Stimulated activated CD4-positive, alpha-beta T cell treated with anti-CD3 and anti-CD28 coated beads, Interleukin-2, amount 100 ng/mL, for 48 hours (primary cell): Measurements from ENCODE around the gene SBK3.
"Not testable (repeated sequence)": the region's sequence is repeated elsewhere in the genome, so short reads cannot be mapped to it uniquely, and the experiment has no call there.

ENCODE experiments used
- DNase-seq, 2 donors: peaks; one replicate each; pipeline ENCODE4 v3.0.0-alpha.2; 2020

SBK3 gene

DNA sequence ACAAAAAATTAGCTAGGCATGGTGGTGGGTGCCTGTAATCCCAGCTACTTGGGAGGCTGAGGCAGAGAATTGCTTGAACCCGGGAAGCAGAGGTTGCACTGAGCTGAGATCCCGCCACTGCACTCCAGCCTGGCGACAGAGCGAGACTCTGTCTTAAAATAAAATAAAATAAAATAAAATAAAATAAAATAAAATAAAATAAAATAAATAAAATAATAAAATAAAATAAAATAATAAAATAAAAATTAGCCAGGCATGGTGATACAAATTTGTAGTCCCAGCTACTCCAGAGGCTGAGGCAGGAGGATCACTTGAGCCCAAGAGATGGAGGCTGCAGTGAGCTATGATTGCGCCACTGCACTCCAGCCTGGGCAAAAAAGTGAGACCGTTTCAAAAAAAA, 28.6 kb upstream of the SBK3 start:
- not testable (repeated sequence) for DNase-seq

DNA sequence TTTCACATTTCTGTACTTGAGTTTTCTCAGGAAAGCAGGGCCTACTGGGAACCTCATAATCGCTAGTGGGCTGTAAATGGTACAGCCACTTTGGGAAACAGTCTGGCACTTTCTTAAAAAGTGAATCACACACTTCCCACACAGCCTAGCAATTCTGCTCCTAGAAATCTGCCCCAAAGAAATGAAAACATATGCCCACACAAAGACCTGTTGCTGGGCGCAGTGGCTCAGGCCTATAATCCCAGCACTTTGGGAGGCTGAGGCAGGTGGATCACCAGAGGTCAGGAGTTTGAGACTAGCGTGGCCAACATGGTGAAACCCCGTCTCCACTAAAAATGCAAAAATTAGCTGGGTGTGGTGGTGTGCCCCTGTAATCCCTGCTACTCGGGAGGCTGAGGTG, 24.1 kb upstream of the SBK3 start:
- DNase-seq, result not testable (repeated sequence)

DNA sequence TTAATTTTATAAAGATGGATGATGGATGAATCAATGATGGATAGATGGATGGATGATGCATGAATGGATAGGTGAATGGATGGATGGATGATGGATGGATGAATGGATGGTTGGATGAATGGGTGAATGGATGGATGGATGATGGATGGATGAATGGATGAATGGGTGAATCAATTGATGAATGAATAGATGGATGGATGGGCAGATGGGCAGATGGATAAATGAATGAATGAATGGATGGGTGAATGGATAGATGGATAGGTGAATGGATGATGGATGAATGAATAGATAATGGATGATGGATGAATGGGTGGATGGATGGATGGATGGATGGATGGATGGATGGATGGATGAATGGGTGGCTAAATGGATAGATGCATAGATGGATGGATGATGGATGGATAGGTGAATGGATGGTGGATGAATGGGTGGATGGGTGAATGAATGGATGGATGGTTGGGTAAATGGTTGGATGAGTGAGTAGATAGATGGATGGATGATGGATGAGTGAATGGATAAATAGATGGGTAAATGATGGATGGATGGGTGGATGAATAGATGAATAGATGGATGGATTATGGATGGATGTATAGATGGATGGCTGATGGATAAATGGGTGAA, 22.5 kb upstream of the SBK3 start:
- no peak for DNase-seq

DNA sequence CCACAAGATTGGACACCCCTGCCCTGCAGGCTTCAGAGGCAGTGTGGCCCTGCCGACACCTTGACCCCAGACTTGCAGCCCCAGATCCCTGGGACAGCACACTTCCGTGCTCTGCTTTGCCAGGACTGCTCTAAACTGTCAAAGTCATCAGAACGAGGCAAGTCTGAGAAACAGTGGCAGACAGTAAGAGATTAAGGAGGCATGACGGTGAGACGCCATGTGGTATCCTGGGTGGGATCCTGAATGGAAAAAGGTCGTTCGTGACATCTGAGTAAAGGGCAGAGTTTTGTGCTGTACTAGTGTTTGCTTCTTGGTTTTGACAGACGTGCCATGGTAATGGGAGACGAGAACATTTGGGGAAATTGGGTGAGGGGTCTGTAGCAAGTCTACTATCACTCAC, 21.5 kb upstream of the SBK3 start:
- DNase-seq, result no peak

DNA sequence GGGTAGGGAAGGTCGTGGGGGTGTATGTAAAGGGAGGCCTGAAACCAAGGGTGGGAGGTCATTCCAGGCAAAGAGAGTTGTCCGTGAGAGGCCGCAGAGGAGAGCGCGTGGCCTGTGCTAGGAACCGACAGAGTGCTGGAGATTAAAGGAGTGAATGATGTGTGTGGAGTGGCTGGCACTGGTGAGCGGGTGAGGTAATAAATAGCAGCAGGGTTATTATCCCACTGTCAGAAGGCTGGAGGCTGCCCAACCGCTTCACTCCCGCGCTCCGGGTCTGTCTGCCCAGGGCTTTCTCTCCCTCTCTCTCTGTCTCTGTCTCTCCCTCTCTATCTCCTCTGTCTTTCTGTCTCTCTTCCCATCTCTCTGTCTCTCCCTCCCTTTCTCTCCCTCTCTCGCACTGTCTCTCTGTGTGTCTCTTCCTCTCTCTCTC, 17.9 kb upstream of the SBK3 start:
- DNase-seq, result no peak

DNA sequence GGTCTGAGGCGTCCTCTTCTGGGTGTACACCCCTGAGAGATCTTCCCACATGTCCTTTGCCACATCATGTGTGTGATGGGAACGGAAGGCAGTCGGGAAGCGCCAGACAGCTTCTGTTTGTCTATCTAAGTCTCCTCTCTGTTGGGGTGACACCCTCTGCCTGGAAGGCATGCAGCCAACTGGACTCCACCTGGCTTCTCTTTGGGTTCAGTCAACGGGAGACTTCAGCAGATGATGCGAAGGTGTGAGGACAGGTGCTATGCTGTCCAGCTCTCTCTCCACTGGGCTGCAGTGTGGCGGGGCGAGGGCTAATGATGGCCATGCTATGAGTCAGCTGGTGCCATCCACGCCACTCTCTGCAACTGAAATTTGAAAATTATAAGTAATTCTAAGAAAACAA, 14.3 kb upstream of the SBK3 start:
- DNase-seq, result no peak

DNA sequence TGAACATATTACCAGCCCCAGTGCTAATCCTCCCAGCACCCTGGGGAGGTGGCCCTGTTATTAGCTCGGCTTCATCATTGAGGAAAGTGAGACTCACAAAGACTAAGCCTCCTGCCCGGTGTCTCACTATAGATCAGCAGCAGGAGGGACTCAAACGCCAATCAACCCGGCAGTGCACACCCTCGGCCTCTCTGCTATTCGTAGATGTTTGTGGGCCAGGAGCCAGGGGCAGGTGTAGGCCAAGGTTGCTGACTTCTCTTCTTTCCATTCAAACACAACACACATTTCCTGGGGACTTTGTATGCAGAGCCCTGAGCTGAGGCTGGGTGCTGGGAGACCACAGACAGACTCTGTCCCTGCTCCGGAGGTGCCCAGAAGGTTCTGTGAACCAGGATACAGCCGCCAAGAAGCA, 9.4 kb upstream of the SBK3 start:
- DNase-seq, result no peak

DNA sequence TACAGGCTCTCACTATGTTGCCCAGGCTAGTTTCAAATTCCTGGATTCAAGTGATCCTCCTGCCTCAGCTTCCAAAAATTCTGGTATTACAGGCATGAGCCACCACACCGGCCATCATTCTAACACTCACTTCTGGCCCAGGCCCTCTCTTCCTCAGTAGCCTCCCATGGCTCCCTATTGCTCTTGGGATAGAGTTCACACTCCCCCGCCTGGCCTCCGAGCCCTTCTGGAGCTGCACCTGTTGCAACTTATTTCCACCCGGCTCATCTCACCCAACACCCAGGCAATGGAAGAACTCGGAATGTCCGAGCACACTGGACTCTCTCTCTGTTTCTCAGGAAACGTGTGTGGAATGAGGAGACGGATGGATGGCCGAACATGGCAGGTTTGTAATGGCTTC, 9.0 kb upstream of the SBK3 start:
- DNase-seq, result no peak

DNA sequence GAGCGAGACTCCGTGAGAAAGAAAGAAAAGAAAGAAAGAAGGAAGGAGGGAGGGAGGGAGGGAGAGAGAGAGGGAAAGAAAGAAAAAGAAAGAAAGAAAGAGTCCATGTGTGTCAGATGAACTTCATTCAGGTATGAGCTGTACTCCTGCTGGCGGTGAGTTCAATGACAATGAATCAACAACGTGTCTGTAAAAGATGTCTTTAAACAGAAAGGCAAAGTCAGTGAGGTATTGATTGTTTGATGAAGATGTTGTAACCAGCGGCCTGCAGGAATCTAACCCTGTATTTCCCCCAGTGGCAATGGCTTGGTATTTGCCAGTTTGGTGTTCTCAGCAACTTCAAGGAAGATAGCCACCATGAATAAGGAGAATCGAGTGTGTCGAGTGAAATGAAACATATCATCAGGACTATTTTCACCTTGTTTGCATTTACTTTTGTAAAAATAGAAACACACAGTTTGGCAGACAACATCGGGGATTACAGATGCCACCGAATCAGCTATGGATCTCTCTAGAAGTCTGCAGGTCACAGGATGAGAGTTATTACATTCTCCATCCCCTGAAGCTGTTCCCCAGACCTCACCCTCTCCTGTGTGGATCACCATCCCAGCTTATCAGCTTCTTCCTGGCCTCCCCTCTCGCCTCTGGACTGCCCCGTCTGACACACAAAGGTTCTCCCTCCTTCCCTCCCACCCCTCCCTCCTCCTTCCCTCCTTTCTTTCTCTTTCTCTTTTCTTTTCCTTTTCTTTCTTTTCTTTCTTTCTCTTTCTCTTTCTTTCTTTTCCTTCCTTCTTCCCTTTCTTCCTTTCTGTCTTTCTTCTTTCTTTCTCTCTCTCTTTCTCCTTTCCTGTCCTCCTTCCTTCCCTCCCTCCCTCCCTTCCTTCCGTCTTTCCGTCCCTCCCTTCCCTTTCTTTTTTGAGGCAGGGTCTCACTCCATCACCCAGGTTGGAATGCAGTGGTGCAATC, 8.2 kb upstream of the SBK3 start:
- DNase-seq, result no peak

DNA sequence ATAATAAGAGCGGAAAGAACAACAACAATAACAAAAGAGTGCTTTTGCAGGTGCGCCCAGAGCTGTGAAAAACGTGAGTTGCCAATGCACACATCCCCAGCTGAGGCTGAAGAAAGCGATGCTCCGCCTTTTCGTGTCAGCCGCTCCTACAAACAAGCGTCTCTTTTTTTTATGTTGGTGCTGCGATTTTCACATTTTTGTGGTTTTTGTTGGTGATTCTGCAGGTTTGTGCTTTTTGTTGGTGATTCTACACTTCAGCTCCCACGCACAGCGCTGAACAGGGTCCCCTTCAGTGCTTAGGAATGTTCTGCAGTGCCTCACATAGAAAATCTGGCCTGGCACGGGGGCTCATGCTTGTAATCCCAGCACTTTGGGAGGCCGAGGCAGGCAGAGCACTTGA, 7.3 kb upstream of the SBK3 start:
- no peak for DNase-seq

DNA sequence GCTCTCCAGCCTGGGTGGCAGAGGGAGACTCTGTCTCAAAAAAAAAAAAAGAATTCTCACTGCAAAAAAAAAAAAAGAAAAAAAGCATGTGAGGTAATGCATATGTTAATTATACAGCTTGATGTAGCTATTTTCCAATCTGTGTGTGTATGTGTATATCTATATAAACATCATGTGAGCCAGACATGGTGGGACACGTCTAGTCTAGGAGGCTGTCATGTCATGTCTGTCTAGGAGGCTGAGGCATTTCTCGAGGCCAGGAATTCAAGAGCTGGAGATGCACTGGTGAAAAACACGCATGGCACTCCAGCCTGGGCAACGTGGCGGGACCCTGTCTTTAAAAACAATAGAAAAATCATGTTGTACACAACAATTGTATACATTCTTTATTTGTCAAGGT, 6.9 kb upstream of the SBK3 start:
- no peak for DNase-seq

DNA sequence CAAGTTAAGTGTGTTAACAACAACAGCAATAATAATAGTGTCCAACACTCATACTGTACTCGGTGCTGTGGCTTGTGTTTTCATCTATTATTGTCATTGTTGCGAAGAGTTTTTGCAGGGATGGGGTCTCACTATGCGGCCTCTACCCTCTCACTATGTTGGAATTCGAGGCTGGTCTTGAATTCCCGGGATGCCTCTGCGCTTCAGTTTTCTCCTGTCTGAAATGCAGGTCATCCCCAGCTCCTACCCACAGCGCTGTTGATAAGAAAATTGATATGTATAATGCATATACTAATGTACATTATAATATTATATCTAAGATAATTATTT, 4.9 kb upstream of the SBK3 start:
- DNase-seq, result no peak

DNA sequence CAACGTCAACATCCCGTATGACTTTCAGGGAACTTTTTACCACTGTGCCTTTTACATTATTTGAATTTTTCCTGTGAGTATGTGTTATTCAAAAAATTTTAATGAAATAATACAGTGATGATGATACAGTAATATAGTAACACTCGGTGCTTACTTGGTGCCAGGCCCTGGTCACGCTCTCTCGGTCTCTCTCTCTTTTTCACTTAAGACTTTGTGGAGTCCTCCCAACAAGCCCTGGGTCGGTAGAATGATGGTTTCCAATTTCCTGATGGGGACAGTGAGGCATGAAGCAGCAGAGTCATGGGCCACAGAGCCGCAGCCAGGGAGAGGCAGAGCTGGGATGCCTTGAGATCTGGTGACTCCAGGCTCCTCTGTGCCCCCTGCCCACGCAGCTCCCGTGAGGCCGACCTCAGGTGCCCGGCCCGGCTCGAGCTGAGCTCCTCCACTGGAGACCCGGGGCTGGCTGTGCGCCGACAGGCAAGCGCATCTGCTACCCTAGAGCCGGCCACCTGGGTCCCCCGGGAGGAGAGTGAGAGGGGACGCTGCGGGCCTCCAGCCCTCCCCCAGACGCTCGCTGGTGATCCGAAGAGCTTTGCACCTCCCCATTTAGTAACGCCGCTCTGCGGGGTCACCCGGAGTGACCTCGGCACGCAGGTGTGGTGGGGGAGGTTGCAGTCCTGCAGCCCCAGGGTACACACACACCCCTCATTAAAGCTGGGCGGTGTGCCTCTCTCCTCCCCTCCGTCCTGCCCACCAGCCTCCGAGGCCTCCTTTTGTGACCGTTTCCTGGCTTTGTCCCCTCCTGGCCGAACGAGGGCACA, 4.4 kb upstream of the SBK3 start:
- DNase-seq, result no peak

DNA sequence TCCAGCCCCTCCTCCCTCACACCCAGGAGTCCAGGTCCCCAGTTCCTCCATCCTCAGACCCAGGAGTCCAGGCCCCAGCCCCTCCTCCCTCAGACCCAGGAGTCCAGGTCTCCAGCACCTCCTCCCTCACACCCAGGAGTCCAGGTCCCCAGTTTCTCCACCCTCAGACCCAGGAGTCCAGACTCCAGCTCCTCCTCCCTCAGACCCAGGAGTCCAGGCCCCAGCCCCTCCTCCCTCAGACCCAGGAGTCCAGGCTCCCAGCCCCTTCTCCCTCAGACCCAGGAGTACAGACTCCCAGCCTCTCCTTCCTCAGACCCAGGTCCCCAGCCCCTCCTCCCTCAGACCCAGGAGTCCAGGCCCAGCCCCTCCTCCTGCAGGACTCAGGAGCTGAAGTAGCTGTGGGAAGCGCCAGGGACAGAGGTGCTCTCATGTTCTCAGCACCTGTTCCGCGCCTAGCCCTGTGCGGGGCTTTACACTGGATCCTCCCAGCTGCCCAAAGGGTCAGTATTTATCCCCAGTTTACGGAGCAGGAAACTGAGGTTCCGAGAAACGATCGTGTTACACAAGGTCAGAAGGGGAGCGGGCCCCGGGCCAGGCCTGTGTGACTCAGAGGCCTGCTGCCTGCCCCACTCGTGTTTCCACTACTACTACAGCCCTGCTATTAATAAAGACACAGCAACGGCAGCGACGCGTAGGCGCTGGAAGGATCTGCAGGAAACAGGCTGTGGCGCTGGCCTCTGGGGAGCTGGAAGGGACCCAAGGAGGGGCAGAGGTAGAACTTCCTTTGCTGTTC, 1.7 kb upstream of the SBK3 start:
- no peak for DNase-seq

DNA sequence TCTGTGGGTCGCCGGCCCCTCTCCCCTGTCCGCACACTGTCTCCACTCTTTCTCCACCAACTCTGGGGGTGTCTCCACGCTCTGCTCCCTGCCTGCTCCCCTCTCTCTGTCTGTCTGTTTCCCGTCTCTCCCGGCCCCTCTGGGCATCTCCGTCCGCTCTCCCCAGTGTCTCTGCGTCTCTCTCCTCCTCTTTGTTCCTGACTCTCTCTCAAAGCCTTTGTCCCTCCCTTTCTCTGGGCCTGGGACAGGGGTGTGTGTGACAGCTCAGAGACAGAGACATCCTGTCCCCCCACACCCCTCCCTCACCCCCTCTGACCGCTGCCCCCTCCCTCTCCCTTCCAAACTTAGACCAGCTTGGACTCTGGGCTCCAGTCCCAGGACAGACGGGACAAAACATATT, 668 bp upstream of the SBK3 start:
- DNase-seq, result no peak

DNA sequence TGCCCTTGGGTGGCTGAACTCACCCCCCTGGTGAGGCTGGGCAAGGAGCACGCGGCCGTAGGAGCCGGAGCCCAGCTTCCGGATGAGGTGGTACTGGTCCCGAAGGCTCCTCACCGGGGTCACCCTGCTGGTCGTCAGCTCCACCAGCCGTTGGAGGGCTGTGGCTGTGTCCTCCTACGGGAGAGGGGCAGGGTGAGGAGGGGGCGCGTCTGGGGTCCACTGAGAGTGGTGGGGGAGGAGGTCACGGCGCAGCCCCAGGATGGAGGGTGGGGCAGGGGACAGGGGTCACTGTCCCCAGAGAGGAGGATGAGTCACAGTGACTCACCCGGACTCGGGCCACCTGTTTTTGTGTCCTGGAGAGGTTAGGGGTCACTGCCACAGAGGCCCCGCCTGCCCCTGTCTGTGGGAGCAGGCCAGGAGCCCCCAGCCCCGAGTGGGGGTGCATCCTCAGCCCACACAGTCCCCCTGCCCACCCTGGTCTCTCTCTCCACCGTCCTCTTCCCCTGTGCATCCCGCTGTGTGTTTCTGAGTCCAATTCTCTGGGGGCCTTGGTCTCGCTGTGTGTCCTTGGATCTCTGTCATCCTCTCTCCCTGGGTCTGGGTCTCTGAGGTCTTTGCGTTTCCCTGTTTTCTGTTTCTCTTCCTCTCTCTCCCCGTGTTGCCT, 435 bp downstream of the SBK3 start:
- no peak for DNase-seq

DNA sequence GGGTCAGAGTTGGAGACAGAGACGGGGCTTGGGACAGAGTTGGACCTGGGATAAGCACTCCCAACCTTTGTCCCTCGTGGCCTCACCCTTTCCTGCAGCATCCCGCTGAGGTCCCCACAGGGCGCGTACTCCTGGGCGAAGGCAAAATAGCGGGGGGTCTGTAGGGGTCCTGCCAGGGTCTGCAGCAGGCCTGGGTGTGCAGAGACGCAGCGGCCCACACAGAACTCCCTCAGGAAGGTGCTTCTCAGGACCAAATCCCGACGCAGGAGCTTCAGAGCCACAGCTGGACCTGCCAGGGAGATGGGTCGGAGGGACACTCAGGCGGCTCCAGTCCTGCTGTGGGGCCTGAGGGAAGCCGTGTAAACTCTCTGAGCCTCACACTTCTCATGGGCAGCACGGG, 1.3 kb downstream of the SBK3 start:
- DNase-seq, result no peak

DNA sequence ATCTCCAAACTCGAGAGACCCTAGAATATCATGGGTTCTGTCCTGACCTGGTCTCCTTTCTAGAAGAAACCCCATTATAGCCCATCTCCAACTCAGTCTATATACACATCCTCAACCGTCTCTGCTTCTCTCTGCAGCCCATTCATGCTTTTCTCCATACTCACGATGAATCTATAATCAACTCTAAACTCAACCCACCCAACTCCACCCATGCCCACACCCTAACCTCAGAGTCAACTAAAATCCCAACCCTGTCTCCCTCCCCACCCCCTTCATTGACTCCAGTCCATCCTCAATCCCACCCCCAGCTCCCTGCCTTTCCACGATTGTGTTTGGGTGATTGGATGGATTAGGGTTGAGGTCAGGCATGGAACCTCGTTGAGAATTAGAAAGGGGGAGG, 1.8 kb downstream of the SBK3 start:
- DNase-seq, result no peak

DNA sequence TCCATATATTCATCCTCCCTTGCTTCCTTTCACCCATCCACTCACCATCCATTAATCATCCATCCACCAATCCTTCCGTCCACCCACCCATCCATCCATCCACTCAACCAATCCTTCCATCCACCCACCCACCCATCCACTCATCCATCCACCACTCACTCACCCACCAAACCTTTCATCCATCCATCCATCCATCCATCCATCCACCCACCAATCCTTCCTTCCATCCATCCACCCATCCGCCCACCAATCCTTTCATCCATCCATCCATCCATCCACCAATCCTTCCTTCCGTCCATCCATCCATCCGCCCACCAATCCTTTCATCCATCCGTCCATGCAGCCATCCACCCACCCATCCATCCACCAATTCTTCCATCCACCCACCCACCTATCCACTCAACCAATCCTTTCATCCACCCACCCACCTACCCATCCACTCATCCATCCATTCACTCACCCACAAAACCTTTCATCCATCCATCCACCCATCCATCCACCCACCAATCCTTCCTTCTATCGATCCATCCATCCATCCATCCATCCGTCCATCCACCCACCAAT, 3.0 kb downstream of the SBK3 start:
- no peak for DNase-seq

DNA sequence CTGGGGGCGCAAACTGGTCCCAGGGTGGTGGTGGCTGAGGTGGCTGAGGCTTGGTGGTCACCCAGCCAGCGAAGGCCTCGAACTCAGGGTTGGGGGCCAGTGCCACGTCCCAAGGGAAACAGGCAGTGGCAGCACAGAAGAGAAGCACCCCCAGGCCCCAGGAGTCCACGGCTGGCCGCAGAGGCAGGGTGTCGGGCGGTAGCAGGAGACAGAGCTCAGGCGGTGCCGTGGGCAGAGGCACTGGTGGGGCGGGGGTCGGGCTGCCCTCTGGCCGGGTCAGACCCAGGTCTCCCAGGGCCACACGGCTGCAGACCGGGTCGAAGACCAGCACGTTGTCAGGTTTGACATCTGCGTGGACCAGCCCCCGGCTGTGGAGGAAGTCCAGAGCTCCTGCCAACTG, 4.3 kb downstream of the SBK3 start:
- no peak for DNase-seq

DNA sequence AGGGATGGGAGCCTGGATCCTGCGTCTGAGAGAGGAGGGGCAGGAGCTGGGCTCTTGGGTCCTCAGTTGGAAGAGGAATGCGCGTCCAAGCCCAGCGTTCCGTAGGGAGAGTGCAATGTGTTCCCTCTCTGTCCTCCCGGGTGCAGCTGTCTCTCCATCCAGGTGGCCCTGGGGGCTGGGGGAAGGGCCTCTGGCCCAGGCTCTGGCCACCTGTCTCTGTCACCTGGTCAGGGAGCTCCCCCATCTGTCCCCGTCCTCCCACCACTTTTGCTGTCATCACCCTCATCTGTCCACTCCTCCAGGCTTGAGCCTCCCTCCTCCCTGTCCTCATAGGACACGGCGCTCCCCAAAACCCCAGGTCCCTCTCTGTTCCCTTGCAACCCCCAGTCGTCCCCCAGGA, 4.7 kb downstream of the SBK3 start:
- no peak for DNase-seq
